Progenitor cell of endocrine pancreas (in vitro differentiated cells): ENCODE results near the gene DLGAP1. TPM values are rescaled to one million over a fixed set of nuclear protein-coding genes. Genes with fewer than 3 reads are reported as not detected.
A peak's percentile ranks its signal among the peaks of the same experiment; 100 is the strongest.

ENCODE experiments used
- DNase-seq: peaks from one replicate; pipeline ENCODE4 v3.0.0; 2021; ENCODE audit warnings: low spot score; ENCODE audit not compliant: unreplicated experiment
- H3K27ac Mint-ChIP-seq: 2 replicates; pipeline ENCODE4 v1.8.0; 2021; ENCODE audit warnings: mild to moderate bottlenecking, moderate library complexity, mixed read lengths
- H3K27me3 Mint-ChIP-seq: 2 replicates; pipeline ENCODE4 v1.8.0; 2021; ENCODE audit warnings: mixed read lengths
- H3K36me3 Mint-ChIP-seq: 2 replicates; pipeline ENCODE4 v1.8.0; 2022; ENCODE audit warnings: mixed read lengths; ENCODE audit not compliant: insufficient read depth
- H3K4me1 Mint-ChIP-seq: 2 replicates; pipeline ENCODE4 v1.8.0; 2021; ENCODE audit warnings: low read depth, mixed read lengths
- H3K4me3 Mint-ChIP-seq: 2 replicates; pipeline ENCODE4 v1.8.0; 2021; ENCODE audit warnings: low read depth, mild to moderate bottlenecking, moderate library complexity, mixed read lengths
- H3K9me3 Mint-ChIP-seq: 2 replicates; pipeline ENCODE4 v1.8.0; 2021; ENCODE audit warnings: low read depth, mixed read lengths
- CTCF ChIP-seq: fragments of 200-600 bp; sonication (generic); IDR thresholded peaks from one replicate; pipeline ENCODE4 v1.5.0; 2021; ENCODE audit warnings: antibody characterized with exemption, mild to moderate bottlenecking; ENCODE audit not compliant: unreplicated experiment
- total RNA-seq: library from RNA; stranded (reverse); gene quantifications from 2 replicates; pipeline ENCODE4 v1.2.1, GENCODE V29; 2021

The DLGAP1 gene
- total RNA-seq, 1 donor from 2014 or later = 16.7 TPM

- Mint-ChIP-seq H3K4me1 (peaks cover 34% of the 10 kb centered on the region), H3K27me3 (peaks cover 12% of the 10 kb centered on the region), H3K9me3 (no peaks in the 10 kb centered on the region), H3K36me3 (no peaks in the 10 kb centered on the region), H3K4me3 (peak overlapping the region; percentile 0), H3K27ac (peak overlapping the region; percentile 97)
- DNase-seq = peak; percentile 19
- no peak for TF ChIP-seq CTCF
Measured at GRCh38 chr18:3623769-3624545, 831.1 kb downstream of the DLGAP1 start.

- H3K36me3 Mint-ChIP-seq = no peaks in the 10 kb centered on the region
- no peaks in the 10 kb centered on the region for H3K9me3 Mint-ChIP-seq
- H3K27me3 Mint-ChIP-seq = peaks cover 16% of the 10 kb centered on the region
- H3K27ac Mint-ChIP-seq = no peak overlapping the region
- no peak for DNase-seq
- no peak overlapping the region for H3K4me3 Mint-ChIP-seq
- no peak for TF ChIP-seq CTCF
- H3K4me1 Mint-ChIP-seq = peaks cover 45% of the 10 kb centered on the region
Measured at GRCh38 chr18:3620146-3621119, 834.7 kb downstream of the DLGAP1 start.

GRCh38 chr18:3619746-3620145, 835.4 kb downstream of the DLGAP1 start:
- Mint-ChIP-seq H3K9me3 (no peaks in the 10 kb centered on the region), H3K4me3 (no peak overlapping the region), H3K36me3 (no peaks in the 10 kb centered on the region), H3K27ac (no peak overlapping the region), H3K4me1 (peaks cover 43% of the 10 kb centered on the region), H3K27me3 (peaks cover 21% of the 10 kb centered on the region)
- no peak for TF ChIP-seq CTCF
- DNase-seq = no peak

- H3K27ac Mint-ChIP-seq = no peak overlapping the region
- TF ChIP-seq CTCF = no peak
- H3K9me3 Mint-ChIP-seq = no peaks in the 10 kb centered on the region
- H3K4me1 Mint-ChIP-seq = peaks cover 38% of the 10 kb centered on the region
- H3K4me3 Mint-ChIP-seq = no peak overlapping the region
- H3K36me3 Mint-ChIP-seq = no peaks in the 10 kb centered on the region
- peaks cover 21% of the 10 kb centered on the region for H3K27me3 Mint-ChIP-seq
- DNase-seq = no peak
Measured at GRCh38 chr18:3619222-3619621, 835.9 kb downstream of the DLGAP1 start.

- H3K27ac Mint-ChIP-seq = peak overlapping the region; percentile 73
- no peak overlapping the region for H3K4me3 Mint-ChIP-seq
- no peaks in the 10 kb centered on the region for H3K9me3 Mint-ChIP-seq
- no peaks in the 10 kb centered on the region for H3K36me3 Mint-ChIP-seq
- peaks cover 21% of the 10 kb centered on the region for H3K4me1 Mint-ChIP-seq
- no peak for DNase-seq
- peaks cover 21% of the 10 kb centered on the region for H3K27me3 Mint-ChIP-seq
- TF ChIP-seq CTCF = no peak
Measured at GRCh38 chr18:3616744-3617143, 838.4 kb downstream of the DLGAP1 start.
